OCI-LY1 (cell line): ENCODE measurements around the gene KRTAP22-2.

ENCODE experiments used
- CTCF ChIP-seq: fragments of 200-600 bp; sonication (generic), shearing (Covaris generic); IDR thresholded peaks from 2 replicates; pipeline ENCODE4 v1.5.1; 2017; ENCODE audit warnings: mild to moderate bottlenecking, antibody characterized with exemption, low read length, moderate library complexity, mixed read lengths
- EZH2 ChIP-seq: fragments of 200-600 bp; sonication (generic), shearing (Covaris generic); IDR thresholded peaks from 2 replicates; pipeline ENCODE4 v1.8.0; 2017; ENCODE audit warnings: borderline replicate concordance, mixed run types, mild to moderate bottlenecking, antibody characterized with exemption, low read length, moderate library complexity, mixed read lengths

- TF ChIP-seq CTCF (no peak), EZH2 (no peak)
Observed at GRCh38 chr21:30598802-30599201, 8.6 kb upstream of the KRTAP22-2 start, which contains the start of gene KRTAP6-2.
